BLaER1 treated with 17β-estradiol and CSF1 and Interleukin-3, amounts not matched to agents 10 nM and 100 nM (cell line): ENCODE results near the gene ANKRD6.

Experiments used
- H3K27ac ChIP-seq, 11 experiments: shearing (Covaris generic); formaldehyde crosslinking; 2 replicates each; pipeline ENCODE4 v1.8.1; 2022
- H3K27me3 ChIP-seq, 11 experiments: shearing (Covaris generic); formaldehyde crosslinking; 2 replicates each; pipeline ENCODE4 v1.8.1; 2022
- H3K36me3 ChIP-seq, 11 experiments: shearing (Covaris generic); formaldehyde crosslinking; 2 replicates each; pipeline ENCODE4 v1.8.1; 2022
- H3K4me1 ChIP-seq, 10 experiments: shearing (Covaris generic); formaldehyde crosslinking; 2 replicates each; pipeline ENCODE4 v1.8.1; 2022
- H3K4me2 ChIP-seq, 11 experiments: shearing (Covaris generic); formaldehyde crosslinking; 2 replicates each; pipeline ENCODE4 v1.8.1; 2022
- H3K4me3 ChIP-seq, 10 experiments: shearing (Covaris generic); formaldehyde crosslinking; 2 replicates each; pipeline ENCODE4 v1.8.1; 2022
- H3K9ac ChIP-seq, 11 experiments: shearing (Covaris generic); formaldehyde crosslinking; 2 replicates each; pipeline ENCODE4 v1.8.1; 2022
- H3K9me3 ChIP-seq, 11 experiments: shearing (Covaris generic); formaldehyde crosslinking; replicated peaks in 1 of 11; 2 replicates each; pipeline ENCODE4 v1.8.1; 2022
- H4K20me1 ChIP-seq, 11 experiments: shearing (Covaris generic); formaldehyde crosslinking; 2 replicates each; pipeline ENCODE4 v1.8.1; 2022
- Cebpa-rat ChIP-seq, 11 experiments: shearing (Covaris generic); IDR thresholded peaks; 2 replicates each; pipeline ENCODE4 v1.8.1; 2022

The ANKRD6 gene

GRCh38 chr6:89675949-89676748 lies 243.2 kb downstream of the ANKRD6 start:
- H3K4me2 ChIP-seq: no peak overlapping the region
- H3K36me3 ChIP-seq: peaks cover 67 to 96% (median 92%) of the 10 kb centered on the region in 11 experiments
- H3K4me1 ChIP-seq: no peaks in the 10 kb centered on the region
- H3K4me3 ChIP-seq: no peak overlapping the region
- no peaks in the 10 kb centered on the region for H3K27me3 ChIP-seq
- H3K9ac ChIP-seq: no peak overlapping the region
- no peak for TF ChIP-seq Cebpa-rat (IDR thresholded peaks at IDR 0.05)
- H3K9me3 ChIP-seq: no peaks in the 10 kb centered on the region
- no peaks in the 10 kb centered on the region; a peak in 1 of 22 replicates for H4K20me1 ChIP-seq
- no peak overlapping the region for H3K27ac ChIP-seq

GRCh38 chr6:89678531-89678930 lies 245.6 kb downstream of the ANKRD6 start:
- no peak for TF ChIP-seq Cebpa-rat (IDR thresholded peaks at IDR 0.05)
- H3K36me3 ChIP-seq: peaks cover 59 to 96% (median 88%) of the 10 kb centered on the region in 11 experiments
- no peak overlapping the region for H3K9ac ChIP-seq
- H3K4me2 ChIP-seq: no peak overlapping the region
- no peaks in the 10 kb centered on the region for H3K9me3 ChIP-seq
- H3K4me1 ChIP-seq: no peaks in the 10 kb centered on the region
- no peaks in the 10 kb centered on the region; a peak in 1 of 22 replicates for H4K20me1 ChIP-seq
- H3K27me3 ChIP-seq: no peaks in the 10 kb centered on the region
- H3K27ac ChIP-seq: no peak overlapping the region
- H3K4me3 ChIP-seq: no peak overlapping the region

- H4K20me1 ChIP-seq: no peaks in the 10 kb centered on the region
- H3K9ac ChIP-seq: no peak overlapping the region
- no peak overlapping the region for H3K27ac ChIP-seq
- no peak overlapping the region for H3K4me3 ChIP-seq
- H3K27me3 ChIP-seq: no peaks in the 10 kb centered on the region
- H3K36me3 ChIP-seq: peaks cover 54 to 100% (median 90%) of the 10 kb centered on the region in 11 experiments
- no peaks in the 10 kb centered on the region for H3K9me3 ChIP-seq
- H3K4me1 ChIP-seq: no peaks in the 10 kb centered on the region
- TF ChIP-seq Cebpa-rat (IDR thresholded peaks at IDR 0.05): no peak
- no peak overlapping the region for H3K4me2 ChIP-seq
Observed at GRCh38 chr6:89679215-89680120, 246.5 kb downstream of the ANKRD6 start.

- Histone ChIP-seq H3K27me3 (no peaks in the 10 kb centered on the region), H3K4me1 (no peaks in the 10 kb centered on the region), H4K20me1 (no peaks in the 10 kb centered on the region), H3K4me3 (no peak overlapping the region), H3K4me2 (no peak overlapping the region), H3K9ac (no peak overlapping the region), H3K36me3 (peaks cover 54 to 100% (median 90%) of the 10 kb centered on the region in 11 experiments), H3K27ac (no peak overlapping the region), H3K9me3 (no peaks in the 10 kb centered on the region)
- no peak for TF ChIP-seq Cebpa-rat (IDR thresholded peaks at IDR 0.05)
Observed at GRCh38 chr6:89680150-89680549, 247.2 kb downstream of the ANKRD6 start.

GRCh38 chr6:89680551-89680950 lies 247.6 kb downstream of the ANKRD6 start:
- Histone ChIP-seq H3K4me3 (no peak overlapping the region), H3K27ac (no peak overlapping the region), H3K36me3 (peaks cover 54 to 100% (median 90%) of the 10 kb centered on the region in 11 experiments), H3K9ac (no peak overlapping the region), H3K27me3 (no peaks in the 10 kb centered on the region), H3K4me2 (no peak overlapping the region), H3K4me1 (no peaks in the 10 kb centered on the region), H3K9me3 (no peaks in the 10 kb centered on the region), H4K20me1 (no peaks in the 10 kb centered on the region)
- TF ChIP-seq Cebpa-rat (IDR thresholded peaks at IDR 0.05): no peak

GRCh38 chr6:89681983-89682564 lies 249.1 kb downstream of the ANKRD6 start:
- H3K9ac ChIP-seq: no peak overlapping the region
- no peak overlapping the region for H3K27ac ChIP-seq
- no peaks in the 10 kb centered on the region for H3K9me3 ChIP-seq
- no peak for TF ChIP-seq Cebpa-rat (IDR thresholded peaks at IDR 0.05)
- H3K36me3 ChIP-seq: peaks cover 63 to 100% (median 90%) of the 10 kb centered on the region in 11 experiments
- no peaks in the 10 kb centered on the region for H3K27me3 ChIP-seq
- no peaks in the 10 kb centered on the region for H4K20me1 ChIP-seq
- H3K4me1 ChIP-seq: no peaks in the 10 kb centered on the region
- H3K4me2 ChIP-seq: no peak overlapping the region
- no peak overlapping the region for H3K4me3 ChIP-seq

GRCh38 chr6:89682991-89683390 lies 250.0 kb downstream of the ANKRD6 start:
- H3K9me3 ChIP-seq: no peaks in the 10 kb centered on the region
- no peak for TF ChIP-seq Cebpa-rat (IDR thresholded peaks at IDR 0.05)
- peaks cover 66 to 100% (median 92%) of the 10 kb centered on the region in 11 experiments for H3K36me3 ChIP-seq
- no peak overlapping the region for H3K4me3 ChIP-seq
- H3K4me1 ChIP-seq: no peaks in the 10 kb centered on the region
- H3K27ac ChIP-seq: no peak overlapping the region
- no peak overlapping the region for H3K4me2 ChIP-seq
- H3K27me3 ChIP-seq: no peaks in the 10 kb centered on the region
- H3K9ac ChIP-seq: no peak overlapping the region
- no peaks in the 10 kb centered on the region for H4K20me1 ChIP-seq
